H9 (cell line): ENCODE results near the gene THSD7B. TPM values are rescaled to one million over a fixed set of nuclear protein-coding genes. Genes with fewer than 3 reads are reported as not detected.

Experiments used
- DNase-seq: peaks from one replicate; pipeline ENCODE4 v3.0.0-alpha.2; 2017
- H2AFZ ChIP-seq: one replicate; pipeline ENCODE4 v1.6.1; 2013; ENCODE audit warnings: mild to moderate bottlenecking, low read length, control low read depth, moderate library complexity
- H2AK5ac ChIP-seq: 2 replicates; pipeline ENCODE4 v1.6.1; 2013; ENCODE audit warnings: low read length, control low read depth, mixed read lengths; ENCODE audit not compliant: insufficient read length
- H2BK120ac ChIP-seq: one replicate; pipeline ENCODE4 v1.6.1; 2013; ENCODE audit warnings: low read depth, mild to moderate bottlenecking, low read length, control low read depth, inconsistent platforms; ENCODE audit not compliant: poor library complexity, severe bottlenecking
- H2BK12ac ChIP-seq: 2 replicates; pipeline ENCODE4 v1.6.1; 2013; ENCODE audit warnings: low read length, control low read depth, mixed read lengths, low read depth; ENCODE audit not compliant: insufficient read length
- H2BK15ac ChIP-seq: 2 replicates; pipeline ENCODE4 v1.6.1; 2013; ENCODE audit warnings: low read depth, low read length, control low read depth
- H2BK20ac ChIP-seq: one replicate; pipeline ENCODE4 v1.6.1; 2013; ENCODE audit warnings: low read depth, mild to moderate bottlenecking, low read length, control low read depth, inconsistent platforms; ENCODE audit not compliant: poor library complexity, severe bottlenecking
- H2BK5ac ChIP-seq: 2 replicates; pipeline ENCODE4 v1.6.1; 2013; ENCODE audit warnings: low read length, control low read depth, mixed read lengths; ENCODE audit not compliant: insufficient read length
- H3K14ac ChIP-seq: 2 replicates; pipeline ENCODE4 v1.6.1; 2013; ENCODE audit warnings: low read length, control low read depth; ENCODE audit not compliant: insufficient read depth
- H3K18ac ChIP-seq: 2 replicates; pipeline ENCODE4 v1.6.1; 2013; ENCODE audit warnings: low read depth, mild to moderate bottlenecking, mixed read lengths, low read length, control low read depth; ENCODE audit not compliant: insufficient read length
- H3K23ac ChIP-seq: 2 replicates; pipeline ENCODE4 v1.6.1; 2013; ENCODE audit warnings: low read length, control low read depth, mixed read lengths, low read depth; ENCODE audit not compliant: insufficient read length
- H3K23me2 ChIP-seq: 2 replicates; pipeline ENCODE4 v1.6.1; 2013; ENCODE audit warnings: low read depth, mild to moderate bottlenecking, mixed read lengths, low read length, control low read depth; ENCODE audit not compliant: insufficient read length, poor library complexity, severe bottlenecking
- H3K27ac ChIP-seq: 2 replicates; pipeline ENCODE4 v1.5.1; 2013; ENCODE audit warnings: low read length, control low read depth, mixed read lengths, low read depth; ENCODE audit not compliant: insufficient read length
- H3K27me3 ChIP-seq: 2 replicates; pipeline ENCODE4 v1.6.1; 2013; ENCODE audit warnings: low read length, control low read depth, inconsistent platforms; ENCODE audit not compliant: insufficient read depth
- H3K4ac ChIP-seq: 2 replicates; pipeline ENCODE4 v1.6.1; 2013; ENCODE audit warnings: low read depth, mild to moderate bottlenecking, control low read depth, inconsistent platforms, low read length, moderate library complexity
- H3K4me1 ChIP-seq: 2 replicates; pipeline ENCODE4 v1.6.1; 2013; ENCODE audit warnings: low read length, control low read depth, inconsistent platforms; ENCODE audit not compliant: insufficient read depth
- H3K4me2 ChIP-seq: 2 replicates; pipeline ENCODE4 v1.6.1; 2013; ENCODE audit warnings: low read length, control low read depth, mixed read lengths; ENCODE audit not compliant: insufficient read length, insufficient read depth
- H3K56ac ChIP-seq: 2 replicates; pipeline ENCODE4 v1.6.1; 2013; ENCODE audit warnings: low read depth, mild to moderate bottlenecking, mixed read lengths, low read length, control low read depth; ENCODE audit not compliant: insufficient read length
- H3K79me1 ChIP-seq: 2 replicates; pipeline ENCODE4 v1.6.1; 2013; ENCODE audit warnings: low read depth, mild to moderate bottlenecking, moderate library complexity, low read length, control low read depth, inconsistent platforms; ENCODE audit not compliant: insufficient read depth, poor library complexity, severe bottlenecking
- H3K79me2 ChIP-seq: 2 replicates; pipeline ENCODE4 v1.6.1; 2013; ENCODE audit warnings: low read length, control low read depth, inconsistent platforms; ENCODE audit not compliant: insufficient read depth
- H3K9ac ChIP-seq: 2 replicates; pipeline ENCODE4 v1.6.1; 2013; ENCODE audit warnings: low read length, control low read depth, mixed read lengths; ENCODE audit not compliant: insufficient read length; ENCODE audit errors: extremely low read depth
- H3K9me3 ChIP-seq: one replicate; pipeline ENCODE4 v1.6.1; 2013; ENCODE audit warnings: low read depth, low read length, inconsistent platforms; ENCODE audit not compliant: control insufficient read depth
- H3T11ph ChIP-seq: one replicate; pipeline ENCODE4 v1.6.1; 2013; ENCODE audit warnings: mild to moderate bottlenecking, low read length, control low read depth, inconsistent platforms
- H4K20me1 ChIP-seq: one replicate; pipeline ENCODE4 v1.6.1; 2013; ENCODE audit not compliant: control insufficient read depth, insufficient read length, insufficient read depth
- H4K5ac ChIP-seq: 2 replicates; pipeline ENCODE4 v1.6.1; 2013; ENCODE audit warnings: low read depth, mild to moderate bottlenecking, mixed read lengths, low read length, control low read depth; ENCODE audit not compliant: insufficient read length
- H4K8ac ChIP-seq: replicated peaks from 2 replicates; pipeline ENCODE4 v1.6.1; 2013; ENCODE audit warnings: low read length, control low read depth, mixed read lengths, low read depth; ENCODE audit not compliant: insufficient read length
- H4K91ac ChIP-seq: 2 replicates; pipeline ENCODE4 v1.6.1; 2013; ENCODE audit warnings: low read depth, mild to moderate bottlenecking, moderate library complexity, mixed read lengths, low read length, control low read depth; ENCODE audit not compliant: insufficient read length
- H3K27ac Mint-ChIP-seq, 3 experiments: 2 replicates in 2 of 3; 3 replicates in 1 of 3; pipeline ENCODE4 v1.8.0; 2020 to 2021; ENCODE audit warnings: mixed read lengths in 3 of 3, mild to moderate bottlenecking in 1 of 3, moderate library complexity in 1 of 3
- H3K27me3 Mint-ChIP-seq: 2 replicates; pipeline ENCODE4 v1.8.0; 2021; ENCODE audit warnings: low read depth, mild to moderate bottlenecking, moderate library complexity, mixed read lengths
- H3K36me3 Mint-ChIP-seq, 3 experiments: 2 replicates in 2 of 3; 3 replicates in 1 of 3; pipeline ENCODE4 v1.8.0; 2020 to 2021; ENCODE audit warnings: low read depth in 3 of 3, mixed read lengths in 3 of 3; ENCODE audit not compliant: insufficient read depth in 1 of 3
- H3K4me1 Mint-ChIP-seq, 2 experiments: 2 replicates each; pipeline ENCODE4 v1.8.0; 2020; ENCODE audit warnings: mixed read lengths in 2 of 2
- H3K4me3 Mint-ChIP-seq, 2 experiments: 2 replicates in 1 of 2; 3 replicates in 1 of 2; pipeline ENCODE4 v1.8.0; 2020 to 2021; ENCODE audit warnings: mild to moderate bottlenecking in 2 of 2, mixed read lengths in 2 of 2, moderate library complexity in 1 of 2
- H3K9me3 Mint-ChIP-seq, 2 experiments: 2 replicates in 1 of 2; 3 replicates in 1 of 2; pipeline ENCODE4 v1.8.0; 2020; ENCODE audit warnings: mild to moderate bottlenecking in 2 of 2, mixed read lengths in 2 of 2, moderate library complexity in 1 of 2
- WGBS: extraction: QIAGEN DNeasy Blood & Tissue Kit; methylation state at CpG from one replicate; pipeline ENCODE4 v1.1.7; 2013; ENCODE audit warnings: missing lambda C conversion rate, low lambda C conversion rate, mixed read lengths; ENCODE audit not compliant: insufficient read length; ENCODE audit errors: extremely low coverage; 5-methylcytosine and 5-hydroxymethylcytosine counted together
- total RNA-seq: library from RNA; stranded (reverse); gene quantifications from 2 replicates; pipeline ENCODE4 v1.2.1, GENCODE V29; 2021
- TF ChIP-seq, protein P1 (sequence below): fragments of 200-600 bp; sonication (generic); conservative IDR thresholded peaks from 3 replicates; pipeline ENCODE4 v1.8.0; 2021; ENCODE audit warnings: antibody characterized with exemption, mild to moderate bottlenecking

The THSD7B gene
- total RNA-seq, 1 experiment from 2014 or later, result 0.85 TPM

DNA sequence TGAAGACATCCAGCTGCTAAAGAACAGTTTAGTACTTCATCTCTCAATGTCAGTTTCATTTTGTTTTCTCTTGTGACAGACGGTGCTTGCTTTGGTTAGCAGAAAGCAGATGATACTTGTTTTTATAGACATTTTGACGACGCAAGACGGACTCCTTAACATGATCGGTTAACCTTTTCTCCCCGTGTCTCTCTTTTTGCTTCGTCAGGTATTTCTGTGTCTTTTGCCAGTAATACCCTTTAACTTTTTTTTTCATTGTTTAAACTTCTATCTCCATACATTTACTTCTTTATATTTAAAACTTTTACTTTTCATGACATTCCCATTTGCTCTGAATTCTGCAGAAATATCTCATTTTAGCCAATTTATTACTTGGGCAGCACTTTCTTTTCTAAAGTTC lies 57.9 kb downstream of the THSD7B start:
- Histone ChIP-seq H3K23ac (no peak overlapping the region), H3K9ac (no peak overlapping the region), H3K79me1 (no peaks in the 10 kb centered on the region), H2BK20ac (no peak overlapping the region), H2BK5ac (no peak overlapping the region), H3K14ac (no peak overlapping the region), H2AFZ (no peak overlapping the region), H4K5ac (no peak overlapping the region), H3K23me2 (no peaks in the 10 kb centered on the region), H3K9me3 (no peaks in the 10 kb centered on the region), H2AK5ac (no peak overlapping the region), H3K4me2 (no peak overlapping the region), H2BK120ac (no peak overlapping the region), H3K79me2 (no peaks in the 10 kb centered on the region), H3K56ac (no peak overlapping the region), H4K8ac (no peak overlapping the region), H3K18ac (no peak overlapping the region), H3K27me3 (no peaks in the 10 kb centered on the region), H2BK15ac (no peak overlapping the region), H4K91ac (no peak overlapping the region), H3K27ac (no peak overlapping the region), H2BK12ac (no peak overlapping the region), H3K4ac (no peak overlapping the region), H3T11ph (no peak overlapping the region), H3K4me1 (no peaks in the 10 kb centered on the region), H4K20me1 (no peaks in the 10 kb centered on the region)
- Mint-ChIP-seq H3K36me3 (no peaks in the 10 kb centered on the region), H3K27me3 (no peaks in the 10 kb centered on the region; the same call in none of the 2 replicates), H3K4me1 (peaks cover 13 to 14% of the 10 kb centered on the region in 2 experiments), H3K9me3 (no peaks in the 10 kb centered on the region), H3K27ac (no peak overlapping the region), H3K4me3 (no peak overlapping the region)
- WGBS, result no CpG with 5 or more reads among the region's 7 CpGs
- TF ChIP-seq, protein P1, sequence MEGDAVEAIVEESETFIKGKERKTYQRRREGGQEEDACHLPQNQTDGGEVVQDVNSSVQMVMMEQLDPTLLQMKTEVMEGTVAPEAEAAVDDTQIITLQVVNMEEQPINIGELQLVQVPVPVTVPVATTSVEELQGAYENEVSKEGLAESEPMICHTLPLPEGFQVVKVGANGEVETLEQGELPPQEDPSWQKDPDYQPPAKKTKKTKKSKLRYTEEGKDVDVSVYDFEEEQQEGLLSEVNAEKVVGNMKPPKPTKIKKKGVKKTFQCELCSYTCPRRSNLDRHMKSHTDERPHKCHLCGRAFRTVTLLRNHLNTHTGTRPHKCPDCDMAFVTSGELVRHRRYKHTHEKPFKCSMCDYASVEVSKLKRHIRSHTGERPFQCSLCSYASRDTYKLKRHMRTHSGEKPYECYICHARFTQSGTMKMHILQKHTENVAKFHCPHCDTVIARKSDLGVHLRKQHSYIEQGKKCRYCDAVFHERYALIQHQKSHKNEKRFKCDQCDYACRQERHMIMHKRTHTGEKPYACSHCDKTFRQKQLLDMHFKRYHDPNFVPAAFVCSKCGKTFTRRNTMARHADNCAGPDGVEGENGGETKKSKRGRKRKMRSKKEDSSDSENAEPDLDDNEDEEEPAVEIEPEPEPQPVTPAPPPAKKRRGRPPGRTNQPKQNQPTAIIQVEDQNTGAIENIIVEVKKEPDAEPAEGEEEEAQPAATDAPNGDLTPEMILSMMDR, result no peak
- no peak for DNase-seq
